SU-DHL-6 (cell line): Measurements from ENCODE around the gene PGGHG.

Source experiments
- H2AFZ ChIP-seq: fragments of 200-600 bp; sonication (generic); 2 replicates; pipeline ENCODE4 v1.6.1; 2014; ENCODE audit warnings: low read depth, mild to moderate bottlenecking, moderate library complexity, mixed read lengths, antibody characterized with exemption, low read length; ENCODE audit not compliant: severe bottlenecking
- H3F3A ChIP-seq: fragments of 200-600 bp; shearing (Covaris generic); 2 replicates; pipeline ENCODE4 v1.6.0; 2016; ENCODE audit warnings: antibody characterized with exemption, mild to moderate bottlenecking; ENCODE audit not compliant: insufficient read depth
- H3K27ac ChIP-seq: fragments of 200-600 bp; sonication (generic); 2 replicates; pipeline ENCODE4 v1.5.1; 2016; ENCODE audit warnings: low read depth, mild to moderate bottlenecking, low read length, moderate library complexity, mixed read lengths
- H3K27me3 ChIP-seq: fragments of 200-600 bp; sonication (generic), shearing (Covaris generic); 2 replicates; pipeline ENCODE4 v1.6.0; 2014; ENCODE audit warnings: mild to moderate bottlenecking, low read length
- H3K36me3 ChIP-seq: fragments of 200-600 bp; sonication (generic); 2 replicates; pipeline ENCODE4 v1.6.1; 2014; ENCODE audit warnings: mild to moderate bottlenecking, low read length, mixed read lengths
- H3K4me2 ChIP-seq: fragments of 300-600, 200-600 bp; shearing (Covaris generic), sonication (generic); 2 replicates; pipeline ENCODE4 v1.6.0; 2014; ENCODE audit warnings: low read length, low read depth, mild to moderate bottlenecking; ENCODE audit not compliant: poor library complexity, severe bottlenecking
- H3K4me3 ChIP-seq: fragments of 200-600 bp; sonication (generic); 2 replicates; pipeline ENCODE4 v1.5.1; 2014; ENCODE audit warnings: antibody characterized with exemption, low read length, mild to moderate bottlenecking, mixed read lengths; ENCODE audit not compliant: insufficient read depth, poor library complexity, severe bottlenecking
- H3K79me2 ChIP-seq: fragments of 200-600 bp; sonication (generic); 2 replicates; pipeline ENCODE4 v1.6.1; 2014; ENCODE audit warnings: mild to moderate bottlenecking, low read length, moderate library complexity; ENCODE audit not compliant: insufficient read depth
- H3K9ac ChIP-seq: fragments of 200-600 bp; sonication (generic); 2 replicates; pipeline ENCODE4 v1.7.0; 2014; ENCODE audit warnings: mild to moderate bottlenecking, low read length
- H3K9me2 ChIP-seq: fragments of 200-600 bp; sonication (generic); replicated peaks from 2 replicates; pipeline ENCODE4 v1.6.1; 2014; ENCODE audit warnings: low read length; ENCODE audit not compliant: insufficient read depth
- H3K9me3 ChIP-seq: fragments of 200-600 bp; sonication (generic); 2 replicates; pipeline ENCODE4 v1.6.1; 2014; ENCODE audit warnings: low read length, mixed read lengths; ENCODE audit not compliant: insufficient read depth
- H4K20me1 ChIP-seq: fragments of 200-600 bp; sonication (generic); 2 replicates; pipeline ENCODE4 v1.6.1; 2014; ENCODE audit warnings: low read depth, mild to moderate bottlenecking, antibody characterized with exemption, low read length, moderate library complexity, mixed read lengths
- EZH2phosphoT487 ChIP-seq: fragments of 200-600 bp; sonication (generic), shearing (Covaris generic); conservative IDR thresholded peaks from 2 replicates; pipeline ENCODE4 v1.6.1; 2018; ENCODE audit warnings: mild to moderate bottlenecking, antibody characterized with exemption, low read length, moderate library complexity, mixed read lengths
- TF ChIP-seq, protein P1 (sequence below): fragments of 200-600 bp; sonication (generic); IDR thresholded peaks from one replicate; pipeline ENCODE4 v1.5.1; 2017; ENCODE audit warnings: antibody characterized with exemption, mild to moderate bottlenecking, low read length, moderate library complexity; ENCODE audit not compliant: insufficient read depth, poor library complexity, severe bottlenecking

The PGGHG gene

DNA sequence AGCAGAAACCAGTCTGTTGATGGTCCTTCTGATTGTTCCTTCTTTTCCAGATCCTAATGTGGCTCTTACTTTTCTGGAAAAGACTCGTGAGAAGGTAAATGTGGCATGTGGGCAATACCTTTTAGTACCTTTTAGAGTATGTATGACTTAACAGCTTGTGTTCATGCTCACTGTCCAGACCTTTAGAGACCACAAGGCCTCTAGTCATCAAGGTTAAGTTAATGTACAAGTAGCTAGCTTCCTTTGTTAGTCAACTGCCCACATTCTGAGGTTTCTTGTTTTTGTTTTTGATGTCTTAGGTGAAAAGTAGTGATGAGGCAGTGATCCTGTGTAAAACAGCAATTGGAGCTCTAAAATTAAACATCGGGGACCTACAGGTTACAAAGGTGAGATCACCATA lies 44.5 kb upstream of the PGGHG start:
- Histone ChIP-seq H3K4me3 (no peak overlapping the region), H3K27ac (no peak overlapping the region)
- no peak for TF ChIP-seq EZH2phosphoT487
- TF ChIP-seq, protein P1, sequence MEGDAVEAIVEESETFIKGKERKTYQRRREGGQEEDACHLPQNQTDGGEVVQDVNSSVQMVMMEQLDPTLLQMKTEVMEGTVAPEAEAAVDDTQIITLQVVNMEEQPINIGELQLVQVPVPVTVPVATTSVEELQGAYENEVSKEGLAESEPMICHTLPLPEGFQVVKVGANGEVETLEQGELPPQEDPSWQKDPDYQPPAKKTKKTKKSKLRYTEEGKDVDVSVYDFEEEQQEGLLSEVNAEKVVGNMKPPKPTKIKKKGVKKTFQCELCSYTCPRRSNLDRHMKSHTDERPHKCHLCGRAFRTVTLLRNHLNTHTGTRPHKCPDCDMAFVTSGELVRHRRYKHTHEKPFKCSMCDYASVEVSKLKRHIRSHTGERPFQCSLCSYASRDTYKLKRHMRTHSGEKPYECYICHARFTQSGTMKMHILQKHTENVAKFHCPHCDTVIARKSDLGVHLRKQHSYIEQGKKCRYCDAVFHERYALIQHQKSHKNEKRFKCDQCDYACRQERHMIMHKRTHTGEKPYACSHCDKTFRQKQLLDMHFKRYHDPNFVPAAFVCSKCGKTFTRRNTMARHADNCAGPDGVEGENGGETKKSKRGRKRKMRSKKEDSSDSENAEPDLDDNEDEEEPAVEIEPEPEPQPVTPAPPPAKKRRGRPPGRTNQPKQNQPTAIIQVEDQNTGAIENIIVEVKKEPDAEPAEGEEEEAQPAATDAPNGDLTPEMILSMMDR: no peak

DNA sequence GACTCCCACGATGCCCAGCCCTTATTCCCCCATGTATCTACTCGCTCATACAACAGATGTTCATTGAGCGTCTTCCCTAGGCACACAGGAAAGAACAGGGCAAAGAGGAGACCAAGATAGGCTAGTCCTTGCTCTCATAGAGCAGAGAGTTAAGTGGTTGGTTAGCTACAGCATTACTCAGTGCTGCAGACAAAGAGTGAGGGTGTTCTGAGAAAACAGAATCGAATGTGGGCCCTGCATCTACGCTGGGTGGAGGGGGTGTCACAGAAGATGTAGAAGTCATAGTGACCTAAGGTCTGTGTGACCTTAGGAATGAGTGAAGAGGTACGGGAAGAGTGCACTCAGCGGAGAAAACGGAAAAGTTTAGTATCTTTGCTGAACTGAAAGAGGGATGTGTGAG lies 39.9 kb upstream of the PGGHG start:
- TF ChIP-seq EZH2phosphoT487: no peak
- TF ChIP-seq, protein P1: no peak
- Histone ChIP-seq H3K9ac (no peak overlapping the region), H3F3A (no peaks in the 10 kb centered on the region), H2AFZ (no peak overlapping the region), H3K9me3 (no peaks in the 10 kb centered on the region), H3K79me2 (no peaks in the 10 kb centered on the region), H3K36me3 (peaks cover 42% of the 10 kb centered on the region), H3K27ac (no peak overlapping the region), H3K27me3 (no peaks in the 10 kb centered on the region), H3K4me2 (no peak overlapping the region), H4K20me1 (no peaks in the 10 kb centered on the region), H3K4me3 (no peak overlapping the region), H3K9me2 (no peaks in the 10 kb centered on the region)

More for the DNA sequence above, 44.5 kb upstream of the PGGHG start:
- Histone ChIP-seq H3K36me3 (peaks cover 50% of the 10 kb centered on the region), H3F3A (0 out of 2 replicates have a peak, but pooled peaks cover 3% of the 10 kb centered on the region), H3K9me2 (no peaks in the 10 kb centered on the region), H3K79me2 (peaks cover 17% of the 10 kb centered on the region), H2AFZ (no peak overlapping the region), H3K9me3 (no peaks in the 10 kb centered on the region), H3K4me2 (no peak overlapping the region), H3K9ac (no peak overlapping the region), H4K20me1 (no peaks in the 10 kb centered on the region; the same call in 1 of the 2 replicates), H3K27me3 (no peaks in the 10 kb centered on the region)

DNA sequence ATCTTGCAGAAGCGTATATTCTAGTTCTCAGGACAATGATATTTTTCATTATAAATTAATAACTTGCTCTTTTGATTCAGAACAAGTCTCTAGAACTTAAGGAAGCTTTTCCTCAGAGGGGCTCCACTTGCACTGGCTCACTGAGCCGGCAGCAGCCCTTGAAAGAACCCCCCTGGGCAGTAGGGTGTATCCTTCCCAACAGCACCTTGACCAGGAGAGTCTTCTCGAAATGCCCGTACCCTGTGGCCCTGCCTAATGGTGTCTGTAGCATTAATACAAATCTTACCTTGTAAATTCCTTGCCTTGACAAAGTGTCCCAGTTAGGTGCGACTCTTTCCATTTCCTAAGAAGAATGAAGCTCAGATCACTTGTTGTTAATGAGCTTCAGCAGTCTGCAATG lies 38.7 kb upstream of the PGGHG start:
- Histone ChIP-seq H2AFZ (no peak overlapping the region), H3K27me3 (no peaks in the 10 kb centered on the region), H3K4me3 (no peak overlapping the region), H3K79me2 (no peaks in the 10 kb centered on the region), H3K9ac (no peak overlapping the region), H3K27ac (no peak overlapping the region), H3K36me3 (peaks cover 32% of the 10 kb centered on the region), H3K9me3 (no peaks in the 10 kb centered on the region), H3K9me2 (no peaks in the 10 kb centered on the region), H3K4me2 (no peak overlapping the region), H3F3A (peaks cover 6% of the 10 kb centered on the region; the same call in 1 of the 2 replicates), H4K20me1 (no peaks in the 10 kb centered on the region)
- no peak for TF ChIP-seq EZH2phosphoT487
- TF ChIP-seq, protein P1: no peak
